Smooth muscle cell of the brain vasculature (primary cell): Measurements from ENCODE around the gene KCNAB1.

ENCODE experiments used
- DNase-seq: peaks from one replicate; pipeline ENCODE4 v3.0.0-alpha.2; 2012; ENCODE audit warnings: low read depth, low spot score

Gene KCNAB1

DNA sequence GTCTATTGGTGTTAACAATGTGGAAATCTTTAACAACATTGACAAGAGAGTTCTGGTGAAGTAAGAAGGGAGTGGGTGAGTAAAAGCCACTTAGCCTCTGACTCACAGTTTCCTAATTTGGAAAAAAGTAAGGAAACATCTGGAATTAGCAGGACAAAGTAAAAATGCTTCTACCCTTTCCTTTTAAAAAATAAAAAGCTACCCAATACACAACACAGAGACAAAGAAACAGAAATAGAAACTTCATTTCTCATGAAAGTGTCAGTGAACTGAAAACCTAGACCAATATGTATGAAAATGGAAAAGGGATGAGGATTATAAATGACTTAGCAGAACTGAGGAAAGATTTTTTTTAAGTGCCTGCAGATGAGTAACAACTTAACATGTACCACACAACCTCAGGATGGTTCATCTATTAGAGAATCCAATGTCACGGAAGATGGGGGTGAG, 369.1 kb downstream of the KCNAB1 start:
- DNase-seq: no peak

DNA sequence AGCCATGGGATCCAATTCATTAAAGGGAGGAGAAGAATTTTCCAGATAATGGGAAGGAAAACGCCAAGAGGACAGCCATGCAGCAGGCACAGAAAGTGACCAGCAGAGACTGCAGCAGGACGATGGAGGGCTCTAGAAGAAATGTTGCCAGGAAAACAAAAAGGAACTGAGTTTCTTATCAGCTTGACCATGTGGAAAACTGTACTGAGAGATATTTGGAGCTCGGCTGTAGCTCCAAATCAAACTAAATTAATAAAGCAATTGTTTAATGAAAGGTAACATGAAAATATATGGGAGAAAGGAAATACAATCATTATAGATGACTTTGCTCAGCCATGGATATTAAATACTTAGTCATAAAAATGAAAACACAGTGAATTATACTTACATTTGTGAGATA, 370.8 kb downstream of the KCNAB1 start:
- no peak for DNase-seq

DNA sequence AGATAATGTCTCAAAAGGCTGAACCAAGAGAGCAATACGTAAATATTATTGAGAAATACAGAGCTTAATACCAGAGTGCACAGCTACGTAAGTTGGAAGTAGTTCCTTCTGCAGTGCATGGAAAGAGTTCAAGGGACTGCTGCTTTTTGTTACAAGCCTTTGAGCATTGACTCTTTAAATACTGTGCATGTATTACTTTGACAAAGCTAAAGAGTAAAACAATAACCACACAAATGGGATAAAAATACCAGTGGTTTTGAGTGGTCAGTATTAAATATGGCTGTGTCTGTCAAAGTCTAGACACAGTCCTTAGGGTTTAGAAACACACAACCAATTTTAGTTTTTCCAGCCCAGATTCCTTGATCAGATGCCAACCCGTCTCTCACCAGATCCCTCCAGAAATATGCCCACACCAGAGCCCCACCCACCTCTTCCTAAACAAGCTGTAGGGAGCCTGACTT, 372.5 kb downstream of the KCNAB1 start:
- DNase-seq: no peak

DNA sequence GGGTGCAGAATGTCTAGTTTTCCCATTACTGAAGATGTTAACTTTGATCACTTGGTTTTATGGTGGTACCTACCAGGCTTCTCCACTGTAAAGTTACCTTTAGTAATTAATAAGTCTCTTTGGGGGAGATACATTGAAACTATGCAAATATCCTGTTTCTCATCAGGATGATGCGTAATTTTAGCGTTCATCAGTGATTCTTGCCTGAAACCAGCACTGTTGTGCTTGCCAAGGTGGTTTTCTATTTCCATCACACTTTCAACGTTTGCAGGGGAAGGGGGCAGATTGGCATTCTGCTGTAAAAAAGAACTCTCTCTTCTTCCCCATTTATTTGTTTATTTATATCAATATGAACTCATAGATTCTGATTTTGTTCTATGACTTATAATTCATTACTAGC, 373.5 kb downstream of the KCNAB1 start:
- DNase-seq: no peak

DNA sequence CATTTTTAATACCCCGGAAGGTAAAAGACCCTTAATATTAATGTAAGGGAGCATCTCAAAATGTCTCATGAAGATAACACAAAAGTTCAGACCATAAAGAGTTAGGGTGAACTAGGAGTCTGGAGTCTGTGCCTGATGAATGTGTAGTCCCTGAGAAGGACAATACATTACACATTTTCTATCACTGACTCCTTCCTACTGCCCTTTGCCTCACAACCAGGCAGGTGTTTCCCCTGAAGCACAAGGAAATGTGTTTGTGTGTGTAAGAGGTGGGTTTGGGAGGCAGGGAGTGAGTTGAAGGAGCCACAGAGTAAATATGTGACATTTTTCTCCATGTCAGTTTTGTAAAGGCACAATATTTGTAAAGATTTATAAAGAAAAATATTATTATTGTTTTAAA, 375.4 kb downstream of the KCNAB1 start:
- no peak for DNase-seq

DNA sequence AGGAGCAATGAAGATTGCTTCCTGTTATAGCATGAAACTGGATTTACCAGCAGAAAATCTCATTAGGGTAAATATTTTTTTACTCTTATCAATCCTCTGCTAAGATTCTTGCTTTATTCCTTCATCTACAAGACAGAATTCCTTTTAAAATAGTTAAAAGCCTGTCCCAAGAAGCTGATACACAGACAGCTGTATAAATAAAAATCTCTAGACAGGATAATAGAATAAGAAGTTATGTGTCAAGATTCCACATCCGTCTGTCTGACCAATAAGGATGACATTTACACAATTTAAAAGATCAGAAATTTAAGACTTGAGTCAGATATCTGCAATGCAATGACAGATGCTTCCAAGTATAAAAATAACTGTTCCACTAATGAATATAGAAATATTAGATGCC, 376.9 kb downstream of the KCNAB1 start:
- no peak for DNase-seq

DNA sequence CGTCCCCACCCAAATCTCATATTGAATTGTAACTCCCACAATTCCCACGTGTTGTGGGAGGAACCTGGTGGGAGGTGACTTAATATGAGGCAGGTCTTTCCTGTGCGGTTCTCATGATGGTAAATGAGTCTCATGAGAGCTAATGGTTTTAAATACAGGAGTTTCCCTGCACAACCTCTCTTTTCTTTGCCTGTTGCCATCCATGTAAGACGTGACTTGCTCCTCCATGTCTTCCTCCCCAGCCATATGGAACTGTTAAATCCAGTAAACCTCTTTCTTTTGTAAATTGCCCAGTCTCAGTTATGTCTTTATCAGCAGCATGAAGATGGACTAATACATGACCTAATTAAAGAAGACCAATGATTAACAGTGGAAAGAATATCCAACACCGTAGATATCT, 377.9 kb downstream of the KCNAB1 start:
- DNase-seq: no peak

DNA sequence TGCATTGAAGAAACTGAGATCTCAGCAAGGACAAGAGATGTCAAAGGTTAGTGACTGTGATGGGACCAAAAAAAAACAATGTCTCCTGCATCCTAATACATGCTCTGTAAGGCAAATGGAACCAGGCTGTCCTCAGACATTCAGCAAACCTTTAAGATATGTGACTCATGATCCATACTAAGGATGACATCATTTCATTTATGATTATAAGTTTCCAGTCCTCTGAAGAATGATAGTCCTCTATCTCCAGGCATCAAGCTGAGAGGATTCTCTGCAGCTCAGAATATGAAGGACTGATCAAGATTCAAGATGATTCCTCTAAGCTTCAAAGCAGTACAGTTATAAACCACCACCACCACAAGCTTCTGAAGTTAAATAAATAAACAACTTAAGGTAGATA, 386.9 kb downstream of the KCNAB1 start:
- DNase-seq: no peak

DNA sequence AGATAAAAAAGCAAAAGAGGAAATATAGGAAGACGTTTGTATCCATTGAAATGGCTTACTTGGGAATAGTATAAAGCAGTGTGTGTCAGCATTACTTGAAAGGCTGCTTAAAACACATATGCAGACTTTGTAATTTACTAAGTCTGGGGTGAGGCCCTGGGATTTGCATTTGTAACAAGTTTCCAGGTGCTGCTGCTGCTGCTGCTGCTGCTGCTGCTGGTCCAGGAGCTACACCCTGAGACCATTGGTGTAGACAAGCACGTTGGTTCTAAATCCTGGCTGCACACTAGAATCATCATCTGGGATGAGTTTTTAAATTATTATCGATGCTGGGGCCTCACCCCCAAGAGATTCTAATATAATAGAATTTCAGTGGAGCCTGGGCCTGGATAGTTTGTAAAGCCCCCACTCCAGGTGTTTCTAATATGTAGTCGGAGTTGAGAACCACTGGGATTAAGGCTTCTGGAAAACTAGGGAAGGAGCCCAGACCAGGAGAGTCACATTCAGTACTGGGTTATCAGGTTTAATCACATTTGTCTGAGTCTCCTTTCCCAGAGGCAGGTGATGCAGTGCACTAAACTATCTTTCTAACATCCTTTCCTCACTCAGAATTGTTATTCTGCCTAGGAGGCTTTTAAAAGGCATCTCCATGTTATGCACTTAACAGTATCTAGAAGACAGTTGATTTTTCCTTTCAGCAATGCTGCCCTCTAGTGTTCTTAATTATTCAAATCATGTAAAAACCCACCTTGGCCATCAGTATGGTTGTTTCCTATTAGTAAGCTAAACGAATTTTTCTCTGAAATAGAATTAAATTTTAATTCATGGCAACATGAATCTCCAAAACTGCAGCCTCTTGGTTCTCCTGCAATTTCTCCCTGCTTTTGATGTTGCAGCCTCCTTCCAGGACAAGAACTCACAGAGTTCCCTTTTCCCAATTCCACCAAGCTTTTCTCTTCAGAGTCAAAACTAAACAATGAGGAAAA, 389.1 kb downstream of the KCNAB1 start:
- peak; percentile 29 for DNase-seq

DNA sequence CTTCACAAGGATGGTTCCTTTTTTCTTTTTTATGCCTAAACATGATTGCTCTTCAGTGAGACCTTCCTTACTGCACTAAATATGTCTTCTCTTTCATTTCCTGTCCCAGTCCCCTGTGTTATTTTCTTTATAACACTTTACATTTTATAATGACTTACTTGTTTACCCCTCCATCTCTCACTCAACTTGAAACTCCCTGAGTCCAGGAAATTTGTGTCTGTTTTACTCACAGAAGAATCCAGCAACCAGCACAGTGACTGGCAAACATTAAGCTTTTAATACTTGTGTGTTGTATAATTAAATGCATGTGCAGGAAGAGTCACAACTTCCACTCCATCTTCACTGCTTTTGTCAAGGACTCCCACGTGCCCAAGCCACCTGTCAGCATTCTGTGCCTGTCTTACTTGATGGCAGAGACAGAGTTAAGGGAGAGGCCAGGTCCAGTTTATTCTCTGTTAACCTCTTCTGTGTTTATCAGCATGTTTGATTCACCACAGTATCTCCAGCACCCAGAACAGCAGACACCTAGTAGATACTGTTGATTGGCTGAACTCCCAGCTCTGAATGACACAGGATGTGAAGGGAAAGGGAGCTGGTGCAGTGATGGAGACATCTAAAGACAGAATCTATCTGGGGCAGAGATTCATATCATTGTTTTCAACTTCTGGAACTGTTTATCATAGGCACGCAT, 391.8 kb downstream of the KCNAB1 start:
- DNase-seq: no peak

DNA sequence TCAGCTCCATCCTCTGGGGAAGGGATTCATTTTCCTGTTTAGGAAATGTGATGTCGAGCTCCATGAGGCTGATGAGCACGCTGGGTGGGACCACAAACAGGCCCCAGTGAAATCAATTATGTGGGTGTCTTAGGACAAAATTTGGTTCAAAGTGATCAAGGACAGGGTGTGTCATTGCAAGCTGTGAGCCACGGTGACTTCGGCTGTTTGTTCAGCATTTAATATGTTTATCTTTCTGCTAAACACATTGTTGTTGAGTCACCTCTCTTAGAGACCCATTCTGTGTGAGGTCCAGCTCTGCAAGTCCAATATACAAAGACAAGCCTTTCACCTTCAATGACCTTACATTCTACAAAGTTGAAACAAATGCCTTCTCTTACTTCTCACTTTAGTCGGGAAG, 393.2 kb downstream of the KCNAB1 start:
- DNase-seq: no peak

DNA sequence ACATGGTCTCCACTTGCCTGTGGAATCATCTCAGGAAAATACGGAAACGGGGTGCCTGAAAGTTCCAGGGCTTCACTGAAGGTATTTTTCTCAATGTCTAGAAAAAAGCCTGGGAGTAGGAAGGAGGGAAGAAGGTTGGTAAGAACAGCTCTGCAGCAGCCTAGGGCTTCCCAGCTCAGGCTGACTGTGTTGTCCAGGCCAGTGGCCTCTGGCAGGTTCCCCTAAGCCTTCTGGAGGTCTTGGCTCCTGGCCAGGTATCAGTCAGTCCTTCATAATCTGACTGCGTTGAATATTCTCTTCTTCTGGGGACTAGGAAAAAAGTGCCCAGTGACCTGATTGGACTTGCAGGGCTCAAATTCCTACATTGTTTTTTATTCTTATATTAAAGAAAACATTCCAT, 395.9 kb downstream of the KCNAB1 start:
- no peak for DNase-seq

DNA sequence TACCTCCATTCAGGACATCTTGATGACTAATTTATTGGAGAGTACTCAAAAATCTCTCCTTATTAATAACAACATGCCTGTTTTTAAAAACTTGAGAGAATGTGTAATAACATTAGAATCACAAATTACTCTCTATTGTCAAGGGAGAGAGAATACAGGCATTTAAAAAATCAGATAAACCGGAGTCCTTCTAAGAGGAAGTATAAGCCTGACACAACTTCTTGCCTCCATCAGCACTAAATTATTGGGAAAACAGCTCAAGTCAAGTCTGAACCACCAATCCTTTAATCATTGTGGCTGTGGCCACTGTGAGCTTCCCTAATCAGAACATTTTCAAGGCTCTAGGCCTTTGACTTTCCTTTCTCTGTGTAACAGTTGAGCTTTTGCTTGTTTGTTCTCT, 396.6 kb downstream of the KCNAB1 start:
- no peak for DNase-seq

DNA sequence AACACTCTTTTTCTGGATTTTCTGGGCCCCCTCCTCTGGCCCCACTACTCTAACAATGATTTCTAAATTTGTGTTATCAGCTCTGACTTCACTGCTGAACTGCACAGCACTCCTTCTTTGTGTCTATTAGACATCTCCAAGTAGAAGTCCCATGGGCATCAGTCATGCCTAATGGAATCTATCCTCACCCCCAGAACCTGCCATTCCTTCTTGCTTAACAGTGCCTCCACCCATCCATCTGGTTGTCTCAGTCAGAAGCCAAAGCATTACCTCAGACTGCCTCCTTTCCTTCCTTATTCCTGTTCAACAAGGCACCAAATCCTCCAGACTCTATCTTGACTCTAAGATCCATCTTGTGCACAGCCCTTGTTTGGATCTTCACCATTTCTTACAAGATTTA, 398.3 kb downstream of the KCNAB1 start:
- no peak for DNase-seq

DNA sequence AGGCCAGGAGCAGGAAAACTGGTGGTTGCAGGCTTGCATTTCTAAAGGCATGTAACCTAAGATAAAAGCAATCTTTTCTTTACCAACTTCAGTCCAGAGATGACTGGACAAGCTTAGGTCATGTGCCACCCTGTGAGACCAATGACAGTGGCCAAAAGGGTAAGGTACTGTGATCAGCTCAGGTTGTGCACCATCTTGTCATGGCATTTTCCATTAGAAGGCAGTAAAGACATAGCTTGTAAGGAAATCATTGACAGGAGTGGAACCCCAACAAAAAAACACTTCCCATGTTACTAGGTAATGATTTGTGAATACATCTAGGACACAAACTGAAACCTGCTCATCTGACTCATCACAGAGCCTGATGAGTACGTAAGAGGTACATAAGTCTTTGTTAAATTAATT, 399.4 kb downstream of the KCNAB1 start:
- no peak for DNase-seq

DNA sequence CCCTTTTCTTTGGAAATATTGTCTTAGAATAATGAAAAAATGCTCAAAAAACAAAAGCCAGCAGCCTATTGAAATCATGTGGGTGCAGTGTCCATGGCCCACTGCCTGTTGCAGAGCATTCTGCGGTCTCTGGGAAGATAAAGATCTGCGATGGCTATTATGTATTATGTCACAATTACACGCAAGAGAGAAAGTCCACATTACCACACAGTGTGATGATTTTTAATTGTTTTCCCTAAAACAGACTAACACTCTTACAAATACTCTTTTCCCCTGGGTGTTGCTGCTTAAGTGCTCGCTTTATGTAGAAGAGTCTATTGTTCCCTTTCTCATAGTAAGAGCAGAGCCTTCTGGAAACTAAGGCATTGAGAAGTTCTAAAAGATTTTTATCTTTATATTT, 402.3 kb downstream of the KCNAB1 start:
- DNase-seq: no peak

DNA sequence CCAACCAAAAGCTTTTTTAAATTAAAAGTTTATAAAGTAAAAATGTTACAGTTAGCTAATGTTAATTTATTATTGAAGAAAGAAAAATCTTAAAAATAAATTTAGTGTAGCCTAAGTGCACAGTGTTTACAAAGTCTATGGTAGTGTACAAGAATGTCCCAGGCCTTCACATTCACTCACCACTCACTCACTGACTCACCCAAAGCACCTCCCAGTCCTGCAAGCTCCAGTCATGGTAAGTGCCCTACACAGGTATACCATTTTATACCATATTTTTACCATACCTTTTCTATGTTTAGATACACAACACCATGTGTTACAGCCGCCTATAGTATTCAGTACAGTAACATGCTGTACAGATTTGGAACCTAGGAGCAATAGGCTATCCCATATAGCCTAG, 405.4 kb downstream of the KCNAB1 start:
- DNase-seq: no peak

DNA sequence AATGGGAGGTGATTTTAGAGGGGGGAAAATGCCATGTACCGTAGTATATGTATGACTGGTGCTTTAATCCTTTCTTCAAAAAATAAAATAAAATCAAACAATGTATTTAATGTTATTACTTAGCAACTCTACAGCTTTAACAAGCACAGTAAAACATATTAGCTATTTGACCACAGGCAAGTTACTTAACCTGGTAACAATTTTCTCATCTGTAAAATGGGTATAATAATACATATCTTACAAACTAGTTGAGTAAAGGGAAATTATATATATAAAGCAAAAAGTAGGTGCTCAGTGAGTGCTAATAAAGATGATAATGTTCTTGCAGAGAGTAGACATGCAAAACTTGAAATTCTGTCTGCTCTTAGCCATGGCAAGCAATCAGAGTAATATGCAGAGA, 406.7 kb downstream of the KCNAB1 start:
- no peak for DNase-seq

DNA sequence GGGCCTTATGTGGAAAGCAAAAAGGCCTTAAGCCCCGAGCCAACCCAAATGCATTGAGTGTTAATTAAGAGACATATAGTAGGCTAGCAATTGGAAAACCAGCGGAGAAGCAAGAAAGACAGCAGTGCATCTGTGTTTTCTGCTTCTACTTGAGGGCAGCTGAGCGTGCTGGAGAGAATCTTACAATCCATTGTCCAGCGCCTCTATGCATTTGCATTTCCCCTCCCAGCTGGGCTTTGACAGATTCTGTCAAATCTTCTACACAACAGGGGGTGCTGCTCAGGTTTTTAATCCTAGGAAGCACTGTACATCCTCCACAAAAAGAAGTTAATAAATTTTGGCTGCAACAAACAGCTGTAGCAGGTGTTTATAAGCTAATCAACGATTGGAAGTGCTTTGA, 410.6 kb downstream of the KCNAB1 start:
- DNase-seq: no peak

DNA sequence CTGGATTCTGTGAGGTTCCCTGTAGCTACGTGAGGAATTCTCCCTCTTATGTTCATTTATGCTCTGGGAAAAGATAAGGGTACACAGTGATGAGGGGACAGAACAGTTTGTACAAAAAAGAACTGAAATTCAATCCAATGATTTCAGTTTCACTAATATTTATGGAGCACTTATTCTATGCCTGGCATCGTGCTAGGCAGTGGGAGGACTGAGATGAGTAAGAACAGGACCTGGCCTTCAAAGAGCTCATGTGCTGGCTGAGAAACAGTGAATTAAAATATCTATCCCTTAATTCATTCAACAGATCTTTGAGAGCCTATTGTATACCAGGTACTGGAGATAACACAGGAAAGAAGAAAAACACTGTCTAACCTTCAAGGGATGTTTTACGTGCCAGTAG, 412.4 kb downstream of the KCNAB1 start:
- no peak for DNase-seq

DNA sequence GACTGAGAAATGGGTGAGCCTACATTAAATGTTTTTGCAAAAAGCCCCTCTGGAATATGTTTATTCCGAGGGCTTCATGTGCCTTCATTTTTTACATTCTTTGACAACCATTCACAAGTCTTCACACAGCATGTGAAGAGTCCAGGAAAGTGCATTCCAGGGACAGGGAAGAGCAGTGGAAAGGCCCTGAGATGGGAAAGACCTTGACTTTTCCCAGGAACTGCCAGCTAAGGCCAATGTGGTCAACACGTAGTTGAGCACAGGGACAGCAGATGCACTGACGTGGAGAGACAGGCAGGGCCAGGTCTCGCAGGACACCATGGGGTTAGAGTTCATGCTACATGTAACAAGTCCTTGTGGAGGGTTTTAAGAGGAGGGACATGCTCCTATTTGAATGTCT, 412.8 kb downstream of the KCNAB1 start:
- DNase-seq: no peak

DNA sequence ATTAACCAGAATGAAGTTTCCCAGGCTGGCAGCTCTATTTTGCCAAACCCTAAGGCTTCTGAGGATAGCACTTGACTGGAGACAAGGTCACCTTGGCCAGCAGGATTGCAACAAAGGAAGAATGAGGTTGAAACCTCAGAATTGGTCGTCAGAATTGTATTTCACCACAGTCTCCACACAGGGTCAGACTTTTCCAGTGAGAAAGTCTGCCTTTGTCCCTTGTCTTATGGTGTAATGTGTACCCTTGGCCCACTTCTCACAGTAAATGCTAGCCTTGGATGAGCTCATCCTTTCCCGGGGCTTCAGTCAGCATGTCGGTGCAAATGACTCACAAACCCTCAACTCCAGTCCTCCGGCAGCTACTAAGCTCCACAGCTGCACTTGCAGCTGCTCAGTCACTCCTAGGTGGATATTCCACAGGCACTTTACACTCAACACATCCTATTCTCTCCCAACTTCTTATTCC, 414.8 kb downstream of the KCNAB1 start:
- peak; percentile 98 for DNase-seq

DNA sequence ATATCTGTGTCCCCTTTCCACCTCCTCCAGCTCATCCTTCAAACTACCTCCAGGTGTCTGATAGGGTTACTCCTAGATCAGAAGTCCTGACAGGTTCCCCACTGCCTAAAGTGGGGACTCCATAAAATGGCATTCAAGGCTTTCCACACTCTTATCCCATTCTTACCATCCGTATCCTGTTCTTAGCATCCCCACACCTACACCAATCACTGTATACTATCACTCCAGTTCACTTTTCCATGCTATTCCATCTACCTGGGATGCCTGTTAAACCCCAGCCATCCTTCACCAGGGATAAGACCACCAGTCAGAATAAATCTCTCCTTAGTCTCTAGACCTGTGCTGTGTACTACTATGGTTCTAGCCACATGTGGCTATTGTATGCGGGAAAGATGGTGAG, 415.4 kb downstream of the KCNAB1 start:
- DNase-seq: no peak
